WI38 (cell line): ENCODE results near the gene DNAH14.

Experiments used
- H3K4me3 ChIP-seq: 2 replicates; pipeline ENCODE4 v1.5.1; 2011; ENCODE audit warnings: low read depth, mild to moderate bottlenecking, control low read depth, low read length
- TF ChIP-seq, protein P1 (sequence below): IDR thresholded peaks from 2 replicates; pipeline ENCODE4 v1.5.1; 2012; ENCODE audit warnings: low read depth, mild to moderate bottlenecking, control low read depth, low read length

DNAH14 gene

DNA sequence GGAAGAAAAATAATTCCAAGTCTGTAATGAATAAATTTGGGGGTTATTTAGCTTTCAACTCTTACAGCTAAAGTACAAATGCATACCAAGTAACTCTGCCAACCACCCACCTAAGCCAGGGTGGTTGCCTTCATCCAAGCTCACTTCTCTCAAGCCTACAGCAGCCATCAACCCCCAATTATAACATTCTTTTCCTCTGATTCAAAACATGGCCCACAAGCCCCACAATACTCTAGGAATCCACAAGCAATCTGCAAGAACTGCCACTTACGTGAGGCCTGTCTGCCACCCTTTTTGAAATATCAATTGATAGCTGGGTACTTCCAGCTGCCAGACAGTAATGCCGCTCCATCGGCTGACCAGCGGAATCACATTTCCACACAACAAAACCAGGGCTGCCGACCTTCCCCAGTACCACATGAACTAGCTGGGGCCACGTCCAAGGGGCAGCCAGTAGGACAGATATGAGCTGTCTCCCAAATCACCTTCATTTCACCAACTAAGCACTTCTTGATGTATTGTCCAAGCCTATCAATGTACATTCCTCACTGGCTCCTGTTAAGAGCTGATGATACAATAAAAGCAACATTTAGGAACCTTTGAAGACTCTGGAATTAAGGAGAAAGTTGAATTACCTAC is 495.2 kb downstream of the DNAH14 start:
- peak overlapping the region; percentile 83; the same call in 1 of the 2 replicates for H3K4me3 ChIP-seq
- TF ChIP-seq, protein P1, sequence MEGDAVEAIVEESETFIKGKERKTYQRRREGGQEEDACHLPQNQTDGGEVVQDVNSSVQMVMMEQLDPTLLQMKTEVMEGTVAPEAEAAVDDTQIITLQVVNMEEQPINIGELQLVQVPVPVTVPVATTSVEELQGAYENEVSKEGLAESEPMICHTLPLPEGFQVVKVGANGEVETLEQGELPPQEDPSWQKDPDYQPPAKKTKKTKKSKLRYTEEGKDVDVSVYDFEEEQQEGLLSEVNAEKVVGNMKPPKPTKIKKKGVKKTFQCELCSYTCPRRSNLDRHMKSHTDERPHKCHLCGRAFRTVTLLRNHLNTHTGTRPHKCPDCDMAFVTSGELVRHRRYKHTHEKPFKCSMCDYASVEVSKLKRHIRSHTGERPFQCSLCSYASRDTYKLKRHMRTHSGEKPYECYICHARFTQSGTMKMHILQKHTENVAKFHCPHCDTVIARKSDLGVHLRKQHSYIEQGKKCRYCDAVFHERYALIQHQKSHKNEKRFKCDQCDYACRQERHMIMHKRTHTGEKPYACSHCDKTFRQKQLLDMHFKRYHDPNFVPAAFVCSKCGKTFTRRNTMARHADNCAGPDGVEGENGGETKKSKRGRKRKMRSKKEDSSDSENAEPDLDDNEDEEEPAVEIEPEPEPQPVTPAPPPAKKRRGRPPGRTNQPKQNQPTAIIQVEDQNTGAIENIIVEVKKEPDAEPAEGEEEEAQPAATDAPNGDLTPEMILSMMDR, result no peak

DNA sequence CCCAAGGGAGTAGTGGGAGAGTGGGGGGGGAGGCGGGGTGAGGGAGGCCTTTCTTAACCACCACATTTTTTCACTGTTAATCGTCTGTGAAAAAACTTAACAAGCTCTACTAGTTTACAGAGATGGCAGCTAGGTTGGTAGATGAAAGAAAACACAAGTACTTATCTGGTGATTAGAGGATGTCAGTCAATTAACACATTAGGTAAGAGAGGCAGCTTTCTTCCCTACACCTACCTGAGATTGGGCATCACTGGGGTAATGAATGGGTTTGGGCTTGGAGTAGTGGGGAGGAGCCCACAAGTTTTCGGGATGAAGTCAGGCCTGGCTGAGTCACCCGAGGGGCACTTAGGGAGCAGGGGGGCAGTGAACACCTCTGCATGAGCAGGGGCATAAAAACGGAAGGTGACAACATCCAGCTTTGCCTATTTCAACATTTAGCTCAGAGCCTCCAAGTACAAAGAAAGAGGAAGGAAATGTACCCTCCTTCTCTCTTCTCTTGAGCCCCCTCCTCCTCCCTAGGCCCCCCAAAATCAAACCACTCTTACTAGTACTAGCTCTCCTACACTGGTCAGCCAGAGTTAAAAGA is 495.8 kb downstream of the DNAH14 start:
- H3K4me3 ChIP-seq, result peak overlapping the region; percentile 83
- TF ChIP-seq, protein P1, result no peak

DNA sequence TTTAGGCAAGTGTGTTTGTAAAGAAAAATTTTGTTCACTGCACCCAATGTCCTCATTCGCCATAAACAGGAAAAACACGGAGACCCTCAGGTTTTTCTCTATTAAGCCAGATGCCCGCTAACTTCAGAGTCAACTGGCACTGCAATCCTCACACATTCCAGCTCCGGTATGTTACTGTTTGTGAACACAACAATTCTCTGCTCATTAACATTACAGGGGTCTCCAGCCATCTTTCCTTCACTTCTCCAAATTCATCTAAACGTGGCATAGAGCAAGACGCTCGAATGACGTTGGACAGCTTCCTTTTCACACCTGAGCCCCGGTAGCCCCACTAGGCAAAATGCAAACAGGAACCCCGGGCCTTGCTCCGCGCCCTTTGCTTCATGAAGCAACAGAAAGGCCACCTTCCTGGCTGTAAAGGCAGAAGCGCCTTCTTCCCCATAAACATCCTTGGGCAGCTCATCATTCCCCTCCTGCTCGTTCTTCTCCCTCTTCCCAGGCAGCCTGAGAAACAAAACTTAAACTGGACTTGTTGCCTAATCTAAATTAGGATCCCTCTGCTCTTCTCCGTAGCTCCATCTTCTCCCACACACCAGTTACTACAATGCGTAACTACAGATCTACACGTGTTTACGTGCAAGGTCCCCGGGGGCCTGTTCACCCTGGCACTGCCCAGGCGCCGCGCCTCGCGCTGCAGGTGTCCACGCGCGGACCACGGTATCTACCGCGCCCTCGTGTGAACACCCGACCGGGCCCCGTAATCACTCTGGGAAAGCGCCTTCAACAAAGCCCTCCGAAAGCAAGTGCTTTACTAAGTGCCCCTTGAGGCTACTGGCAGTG is 497.1 kb downstream of the DNAH14 start:
- TF ChIP-seq, protein P1, result no peak
- peak overlapping the region; percentile 83 for H3K4me3 ChIP-seq

DNA sequence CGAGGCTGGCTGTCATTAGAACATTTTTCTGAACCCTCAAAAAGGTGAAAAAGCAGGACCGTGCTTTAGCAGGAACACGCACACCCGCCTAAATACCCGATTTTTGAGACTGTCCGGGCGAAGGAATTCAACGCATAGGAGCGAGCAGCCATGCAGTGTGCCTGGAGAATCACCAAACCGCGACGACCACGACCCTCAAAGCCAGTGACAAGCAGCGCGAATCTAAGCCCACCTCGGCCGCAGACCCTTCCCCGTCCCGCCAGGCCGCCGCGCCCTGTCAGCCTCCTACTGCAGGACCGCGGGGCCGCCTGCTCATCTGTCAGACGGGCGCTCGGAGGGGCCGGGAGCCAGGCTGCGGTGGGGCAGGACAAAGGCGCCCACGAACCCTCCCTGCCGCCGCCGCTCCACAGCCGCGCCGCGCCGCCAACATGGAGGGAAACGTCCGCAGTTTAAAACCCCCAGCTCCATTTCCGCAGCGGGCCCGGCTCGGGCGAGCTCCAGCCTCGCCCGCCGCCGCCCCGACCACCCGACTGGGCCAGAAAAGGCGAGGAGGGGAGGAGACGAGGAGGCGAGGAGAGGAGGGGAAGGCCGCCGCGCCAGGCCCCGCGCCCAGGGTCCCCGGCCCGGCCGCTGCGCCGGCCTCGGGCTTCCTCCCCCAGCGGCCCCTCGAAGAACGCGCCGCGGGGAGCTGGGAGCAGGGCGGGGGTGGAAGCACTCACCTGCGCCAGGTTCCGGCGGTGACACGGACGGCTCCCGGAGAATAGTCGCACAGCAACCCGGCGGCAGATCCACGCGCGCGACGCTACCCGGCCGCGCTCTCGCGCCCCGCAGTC is 498.0 kb downstream of the DNAH14 start, which contains the start of gene LBR:
LBR (minus strand) TSS at position 804 of the 833 bp plus-strand sequence. CDS start 3,963 bp downstream, outside the sequence.
- H3K4me3 ChIP-seq, result peak within 1 kb of the TSS; percentile 83
- TF ChIP-seq, protein P1, result no peak

DNA sequence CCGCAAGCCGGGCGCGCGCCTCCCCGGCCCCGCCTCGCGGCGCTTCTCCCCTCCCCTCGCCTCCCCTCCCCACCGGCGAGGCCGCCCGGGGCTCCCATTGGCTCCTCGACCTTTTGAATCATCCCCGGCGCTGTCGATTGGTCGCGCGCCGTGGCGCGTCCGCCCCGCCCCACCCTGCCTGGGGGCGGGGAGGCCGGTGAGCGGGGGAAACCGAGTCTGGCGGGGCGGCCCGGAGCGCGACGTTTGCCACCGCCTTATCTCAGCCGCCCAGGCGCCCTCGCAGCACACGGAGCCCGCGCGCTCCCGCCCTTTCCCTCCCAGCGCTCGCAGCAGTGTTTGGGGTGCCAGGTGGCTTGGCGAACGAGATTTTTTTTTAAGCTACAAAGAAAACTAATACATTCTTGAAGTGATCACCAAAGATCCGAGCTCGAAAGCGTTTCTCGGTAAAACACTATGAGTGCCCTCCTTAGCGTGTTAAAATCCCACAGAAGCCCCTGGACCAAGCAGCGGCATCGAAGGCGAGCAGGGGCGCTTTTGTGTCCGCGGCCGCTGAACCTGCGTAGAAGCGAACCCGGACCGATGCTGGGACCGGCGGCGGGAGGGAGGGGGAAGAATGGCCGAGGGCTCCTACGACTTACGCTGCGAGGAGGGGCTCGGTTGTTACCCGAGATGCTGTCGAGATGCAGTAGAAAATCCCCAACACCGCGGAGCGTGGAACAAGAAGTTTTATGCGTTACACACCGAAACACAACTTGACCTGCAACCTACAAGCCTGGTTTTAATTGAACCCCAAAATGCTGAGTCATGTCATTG is 498.8 kb downstream of the DNAH14 start:
- peak overlapping the region; percentile 83 for H3K4me3 ChIP-seq
- TF ChIP-seq, protein P1, result no peak

DNA sequence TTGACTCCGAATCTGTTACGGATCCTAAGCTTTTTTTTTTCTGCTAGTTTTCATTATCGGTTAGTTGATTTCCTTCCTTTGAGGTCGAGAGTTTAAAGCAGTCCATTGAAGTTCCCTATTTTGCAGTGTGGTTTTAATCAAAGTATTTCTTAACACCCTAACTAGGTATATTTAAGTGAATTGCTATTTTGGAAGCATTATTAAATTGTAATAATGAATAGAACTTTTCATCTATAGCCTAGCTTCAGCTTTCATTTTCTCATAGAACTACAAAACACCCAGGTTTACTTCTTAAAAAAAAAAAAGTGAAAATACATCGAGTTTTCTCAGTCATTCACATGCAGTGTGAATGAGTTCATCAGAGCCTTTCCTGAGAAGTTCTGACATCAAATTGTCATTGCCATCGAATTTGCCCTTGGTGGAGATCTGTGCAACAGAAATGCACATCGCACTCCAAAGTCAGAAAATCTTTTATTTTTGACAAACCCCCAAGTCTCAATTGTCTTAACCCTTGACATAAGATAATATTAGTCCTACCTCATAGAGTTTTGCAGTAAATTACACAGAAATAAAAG is 499.5 kb downstream of the DNAH14 start:
- TF ChIP-seq, protein P1, result no peak
- H3K4me3 ChIP-seq, result peak overlapping the region; percentile 83
